NCI-H1417 (cell line): ENCODE results near the gene SBF1.
A peak's percentile ranks its signal among the peaks of the same experiment; 100 is the strongest.

Experiments
- DNase-seq, 3 experiments: peaks; one replicate each; lab custom pipeline; 2025; lab: John Stamatoyannopoulos, UW

SBF1 gene

GRCh38 chr22:50468626-50469025 lies 6.2 kb downstream of the SBF1 start:
- no peak for DNase-seq

GRCh38 chr22:50467773-50468440 lies 6.9 kb downstream of the SBF1 start:
- no peak for DNase-seq

- no peak for DNase-seq
Observed at GRCh38 chr22:50467341-50467740, 7.5 kb downstream of the SBF1 start.

- DNase-seq = no peak
Observed at GRCh38 chr22:50465066-50465930, 9.5 kb downstream of the SBF1 start.

- DNase-seq = no peak
Observed at GRCh38 chr22:50464451-50464850, 10.4 kb downstream of the SBF1 start.

- no peak for DNase-seq
Observed at GRCh38 chr22:50463188-50463900, 11.5 kb downstream of the SBF1 start.

- DNase-seq = no peak
Observed at GRCh38 chr22:50461979-50462540, 12.8 kb downstream of the SBF1 start.

- no peak for DNase-seq
Observed at GRCh38 chr22:50461536-50461935, 13.3 kb downstream of the SBF1 start.

- DNase-seq = no peak
Observed at GRCh38 chr22:50460938-50461337, 13.9 kb downstream of the SBF1 start.

GRCh38 chr22:50459496-50460140 lies 15.2 kb downstream of the SBF1 start:
- DNase-seq = no peak

GRCh38 chr22:50459016-50459415 lies 15.8 kb downstream of the SBF1 start:
- DNase-seq = no peak

- DNase-seq = peak in 1 of 3 experiments; percentile 1
Observed at GRCh38 chr22:50456466-50457234, 18.2 kb downstream of the SBF1 start.

GRCh38 chr22:50456026-50456425 lies 18.8 kb downstream of the SBF1 start:
- DNase-seq = no peak

- DNase-seq = no peak
Observed at GRCh38 chr22:50455201-50455600, 19.6 kb downstream of the SBF1 start.

- DNase-seq = no peak
Observed at GRCh38 chr22:50454556-50455075, 20.2 kb downstream of the SBF1 start.

- no peak for DNase-seq
Observed at GRCh38 chr22:50452649-50453048, 22.2 kb downstream of the SBF1 start.

GRCh38 chr22:50447576-50448551 lies 27.0 kb downstream of the SBF1 start:
- DNase-seq = no peak

GRCh38 chr22:50446708-50447575 lies 27.9 kb downstream of the SBF1 start:
- no peak for DNase-seq
